Kidney epithelial cell (primary cell): ENCODE measurements around the gene FLCN. TPM values are rescaled to one million over a fixed set of nuclear protein-coding genes. Genes with fewer than 3 reads are reported as not detected.
"Not testable (repeated sequence)": the region's sequence is repeated elsewhere in the genome, so short reads cannot be mapped to it uniquely, and the experiment has no call there.

Experiments
- DNase-seq: peaks from one replicate; pipeline ENCODE4 v3.0.0-alpha.2; 2010; ENCODE audit warnings: low read depth
- H3K27me3 ChIP-seq: 2 replicates; pipeline ENCODE4 v1.6.0; 2011; ENCODE audit warnings: low read length; ENCODE audit not compliant: control insufficient read depth, insufficient read depth
- H3K36me3 ChIP-seq: 2 replicates; pipeline ENCODE4 v1.5.1; 2011; ENCODE audit warnings: low read length; ENCODE audit not compliant: control insufficient read depth, insufficient read depth
- H3K4me3 ChIP-seq: 2 replicates; pipeline ENCODE4 v1.5.1; 2011; ENCODE audit warnings: low read depth, mild to moderate bottlenecking, control low read depth, low read length
- CTCF ChIP-seq: IDR thresholded peaks from 2 replicates; pipeline ENCODE4 v1.5.1; 2011; ENCODE audit warnings: mild to moderate bottlenecking, moderate library complexity, low read length, control low read depth, inconsistent platforms; ENCODE audit not compliant: insufficient read depth, poor library complexity, severe bottlenecking
- total RNA-seq: library from RNA; depleted of rRNA; stranded (reverse); fragments of >200 nt; gene quantifications from 2 replicates; pipeline ENCODE4 v1.2.3, GENCODE V29; 2015

The FLCN gene
- total RNA-seq, 1 donor from 2014 or later = 61.0 TPM

GRCh38 chr17:17188586-17188985 is 48.4 kb downstream of the FLCN start:
- Histone ChIP-seq H3K27me3 (no peaks in the 10 kb centered on the region), H3K4me3 (no peak overlapping the region), H3K36me3 (no peaks in the 10 kb centered on the region)
- DNase-seq = no peak
- TF ChIP-seq CTCF = no peak

GRCh38 chr17:17186551-17187505 is 50.1 kb downstream of the FLCN start:
- H3K36me3 ChIP-seq = peaks cover 2% of the 10 kb centered on the region

GRCh38 chr17:17186051-17186450 is 50.9 kb downstream of the FLCN start:
- Histone ChIP-seq H3K4me3 (no peak overlapping the region), H3K36me3 (peaks cover 2% of the 10 kb centered on the region), H3K27me3 (no peaks in the 10 kb centered on the region)
- TF ChIP-seq CTCF = no peak
- DNase-seq = no peak

More at GRCh38 chr17:17186551-17187505, 50.1 kb downstream of the FLCN start:
- DNase-seq = no peak
- no peak overlapping the region for H3K4me3 ChIP-seq
- no peak for TF ChIP-seq CTCF
- H3K27me3 ChIP-seq = no peaks in the 10 kb centered on the region

- not testable (repeated sequence) for H3K36me3 ChIP-seq, DNase-seq, H3K4me3 ChIP-seq, H3K27me3 ChIP-seq
Measured at GRCh38 chr17:17184985-17185757, 51.8 kb downstream of the FLCN start.

GRCh38 chr17:17183744-17184143 is 53.2 kb downstream of the FLCN start:
- Histone ChIP-seq H3K4me3 (no peak overlapping the region), H3K36me3 (peaks cover 5% of the 10 kb centered on the region), H3K27me3 (no peaks in the 10 kb centered on the region)
- no peak for DNase-seq
- TF ChIP-seq CTCF = no peak

GRCh38 chr17:17182598-17183136 is 54.3 kb downstream of the FLCN start:
- TF ChIP-seq CTCF = no peak
- peaks cover 5% of the 10 kb centered on the region for H3K36me3 ChIP-seq
- no peak overlapping the region for H3K4me3 ChIP-seq
- no peaks in the 10 kb centered on the region for H3K27me3 ChIP-seq
- DNase-seq = no peak
